ENCODE results near the gene FREY1. TPM values are rescaled to one million over a fixed set of nuclear protein-coding genes. Genes with fewer than 3 reads are reported as not detected.
A peak's percentile ranks its signal among the peaks of the same experiment; 100 is the strongest.

The FREY1 gene
- total RNA-seq, 2 experiments from 2014 or later = 5.7 to 6.0 TPM

DNA sequence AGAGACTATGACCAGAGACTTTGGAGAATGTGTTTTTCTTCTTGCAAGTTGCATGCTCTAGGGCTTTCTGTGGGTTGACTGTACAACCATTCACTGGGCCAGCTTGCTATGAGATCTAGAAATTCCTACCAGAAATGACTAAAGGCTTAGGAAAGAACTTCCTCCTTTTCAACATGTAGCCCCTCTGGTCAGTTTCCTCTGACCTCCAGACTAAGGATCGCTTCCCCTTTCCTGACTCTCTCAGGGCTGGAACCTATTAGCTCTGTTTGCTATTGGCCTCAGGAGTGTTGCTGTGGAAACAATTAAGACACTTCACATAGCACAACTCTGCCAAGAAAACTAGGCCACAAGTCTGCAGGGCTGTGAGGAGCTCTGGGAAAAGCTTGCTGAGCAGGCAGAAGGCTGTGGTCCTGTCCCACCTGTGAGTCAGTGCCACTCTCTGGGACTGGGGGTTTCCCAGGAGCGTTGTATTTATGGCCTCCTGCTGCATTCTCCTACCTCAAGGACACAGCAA is 49.1 kb downstream of the FREY1 start:
- Histone ChIP-seq H3K27me3 (ENCODE audit: control insufficient read depth in 1 of 2, insufficient read depth in 2 of 2, low read length in 2 of 2) (no peaks in the 10 kb centered on the region), H3K36me3 (ENCODE audit: insufficient read depth, low read length) (peaks cover 79% of the 10 kb centered on the region), H3K4me1 (ENCODE audit: insufficient read depth, low read length) (peaks cover 3% of the 10 kb centered on the region), H3K4me3 (ENCODE audit: low read length) (no peak overlapping the region), H3K27ac (ENCODE audit: low read depth in 1 of 2, low read length in 2 of 2) (no peak overlapping the region), H3K9me3 (ENCODE audit: control insufficient read depth in 1 of 2, insufficient read depth in 1 of 2, low read length in 2 of 2) (no peaks in the 10 kb centered on the region)
- intact Hi-C loops (cut with DNase I, micrococcal nuclease) = no loop called here
- DNase-seq (peak in 2 of 14 experiments; percentile 40 to 45), ATAC-seq (ENCODE audit: poor library complexity) (no peak)
- H3K4me3 Mint-ChIP-seq = no peak overlapping the region
- H3K9me3 Mint-ChIP-seq = no peaks in the 10 kb centered on the region
- ChIA-PET CTCF (no interaction called here), POLR2A (no interaction called here)
- H3K27ac Mint-ChIP-seq = no peak overlapping the region
- no peaks in the 10 kb centered on the region for H3K4me1 Mint-ChIP-seq (ENCODE audit: low read depth)
- H3K27me3 Mint-ChIP-seq = no peaks in the 10 kb centered on the region
- TF ChIP-seq, protein P1, sequence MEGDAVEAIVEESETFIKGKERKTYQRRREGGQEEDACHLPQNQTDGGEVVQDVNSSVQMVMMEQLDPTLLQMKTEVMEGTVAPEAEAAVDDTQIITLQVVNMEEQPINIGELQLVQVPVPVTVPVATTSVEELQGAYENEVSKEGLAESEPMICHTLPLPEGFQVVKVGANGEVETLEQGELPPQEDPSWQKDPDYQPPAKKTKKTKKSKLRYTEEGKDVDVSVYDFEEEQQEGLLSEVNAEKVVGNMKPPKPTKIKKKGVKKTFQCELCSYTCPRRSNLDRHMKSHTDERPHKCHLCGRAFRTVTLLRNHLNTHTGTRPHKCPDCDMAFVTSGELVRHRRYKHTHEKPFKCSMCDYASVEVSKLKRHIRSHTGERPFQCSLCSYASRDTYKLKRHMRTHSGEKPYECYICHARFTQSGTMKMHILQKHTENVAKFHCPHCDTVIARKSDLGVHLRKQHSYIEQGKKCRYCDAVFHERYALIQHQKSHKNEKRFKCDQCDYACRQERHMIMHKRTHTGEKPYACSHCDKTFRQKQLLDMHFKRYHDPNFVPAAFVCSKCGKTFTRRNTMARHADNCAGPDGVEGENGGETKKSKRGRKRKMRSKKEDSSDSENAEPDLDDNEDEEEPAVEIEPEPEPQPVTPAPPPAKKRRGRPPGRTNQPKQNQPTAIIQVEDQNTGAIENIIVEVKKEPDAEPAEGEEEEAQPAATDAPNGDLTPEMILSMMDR (IDR thresholded peaks at IDR 0.05) = no peak
- peaks cover 79% of the 10 kb centered on the region for H3K36me3 Mint-ChIP-seq (ENCODE audit: low read depth)

Other genes with a start within 250 kb of the FREY1 start
- gene CHST1, start 241.6 kb downstream of the FREY1 start, total RNA-seq = not detected
- 1 to 10 TPM; 4.4 to 4.9 TPM for gene SLC35C1, start 102.1 kb downstream of the FREY1 start, total RNA-seq
- 100 to 1,000 TPM; 248 TPM for gene CRY2, start 59.8 kb downstream of the FREY1 start, total RNA-seq
- 1 to 10 TPM; 2.3 to 2.4 TPM for gene MAPK8IP1, start 21.6 kb downstream of the FREY1 start, total RNA-seq
- 10 to 100 TPM; 56.3 to 62.0 TPM for gene PEX16, start 10.6 kb upstream of the FREY1 start, total RNA-seq
- 1 to 10 TPM; 2.7 to 3.5 TPM for gene LARGE2, start 15.4 kb upstream of the FREY1 start, total RNA-seq
- 10 to 100 TPM; 59.5 to 66.2 TPM for gene PHF21A, start 214.2 kb upstream of the FREY1 start, total RNA-seq

Data from CD4-positive, alpha-beta T cell (primary cell).